Memory B cell (primary cell): Measurements from ENCODE around the gene OR6B1.
"Not testable (repeated sequence)": the region's sequence is repeated elsewhere in the genome, so short reads cannot be mapped to it uniquely, and the experiment has no call there.

Experiments
- ATAC-seq: fragments of 150-1000 bp; cut with Tn5 transposase; 2 replicates; pipeline ENCODE4 v1.10.0; 2021; ENCODE audit warnings: low read depth, mild to moderate bottlenecking, moderate library complexity
- DNase-seq, 2 donors: peaks; one replicate each; pipeline ENCODE4 v3.0.0; 2022; ENCODE audit warnings: low spot score in 2 of 2
- H3K27ac Mint-ChIP-seq: one replicate; pipeline ENCODE4 v1.8.0; 2022; ENCODE audit warnings: mild to moderate bottlenecking, moderate library complexity, mixed read lengths
- H3K27me3 Mint-ChIP-seq: one replicate; pipeline ENCODE4 v1.8.0; 2022; ENCODE audit warnings: mixed read lengths
- H3K36me3 Mint-ChIP-seq: one replicate; pipeline ENCODE4 v1.8.0; 2022; ENCODE audit warnings: mild to moderate bottlenecking, mixed read lengths
- H3K4me1 Mint-ChIP-seq: one replicate; pipeline ENCODE4 v1.8.0; 2022; ENCODE audit warnings: mixed read lengths
- H3K4me3 Mint-ChIP-seq: one replicate; pipeline ENCODE4 v1.8.0; 2022; ENCODE audit warnings: mild to moderate bottlenecking, moderate library complexity, mixed read lengths
- H3K9me3 Mint-ChIP-seq: one replicate; pipeline ENCODE4 v1.8.0; 2022; ENCODE audit warnings: mixed read lengths

Gene OR6B1

DNA sequence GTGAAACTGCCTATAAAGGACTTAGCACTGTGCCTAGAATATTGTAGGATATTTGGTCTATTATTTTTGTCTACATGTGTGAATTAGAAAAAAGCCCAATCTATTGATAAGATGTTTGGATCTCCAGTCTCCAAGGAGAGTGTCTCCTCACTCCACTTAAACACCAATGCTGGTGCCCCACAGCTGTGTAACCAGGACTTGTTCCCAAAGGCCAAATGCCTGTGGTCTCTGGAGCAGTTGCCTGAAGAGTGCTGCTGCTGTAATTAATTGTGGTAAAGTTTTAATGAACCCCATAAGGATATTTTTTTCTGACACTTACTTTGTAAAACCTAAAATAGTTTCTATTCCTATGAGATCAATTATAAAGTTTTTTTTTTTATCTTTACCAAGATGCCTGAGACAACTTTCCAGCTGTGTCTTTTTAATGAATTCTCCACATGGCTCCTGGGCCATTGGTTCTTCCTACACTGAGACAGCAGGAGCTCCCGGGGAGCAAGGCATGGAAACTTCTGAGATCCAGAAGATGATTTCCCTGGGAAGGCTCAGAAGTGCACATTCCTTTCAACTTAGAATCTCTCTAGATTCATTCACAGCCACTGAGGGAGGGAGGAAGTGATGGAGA is 37.4 kb downstream of the OR6B1 start:
- no peak for ATAC-seq
- H3K4me1 Mint-ChIP-seq, result no peaks in the 10 kb centered on the region

DNA sequence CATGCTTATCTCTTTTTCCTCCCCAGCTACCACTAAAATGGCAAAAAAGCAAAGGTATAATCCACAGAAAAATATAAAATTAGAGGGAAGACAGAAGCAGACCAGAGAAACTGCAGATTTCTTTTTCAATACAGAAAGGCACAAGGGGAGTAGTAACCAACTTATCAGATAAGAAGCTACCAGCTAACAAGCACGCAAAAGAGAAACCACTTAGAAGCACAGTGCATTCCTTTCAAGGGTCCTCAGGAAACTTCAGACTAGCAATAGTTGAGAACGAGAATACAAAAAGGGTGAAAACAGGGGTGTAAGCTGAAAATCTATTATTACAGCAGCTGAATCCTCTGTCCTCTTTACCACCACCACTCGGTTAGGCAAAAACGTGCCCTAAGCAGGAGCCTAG is 38.8 kb downstream of the OR6B1 start:
- Mint-ChIP-seq H3K9me3 (no peaks in the 10 kb centered on the region), H3K27me3 (peaks cover 4% of the 10 kb centered on the region), H3K4me3 (no peak overlapping the region), H3K4me1 (no peaks in the 10 kb centered on the region), H3K36me3 (no peaks in the 10 kb centered on the region), H3K27ac (no peak overlapping the region)
- ATAC-seq, result no peak
- no peak for DNase-seq

More for the DNA sequence above, 37.4 kb downstream of the OR6B1 start:
- DNase-seq, result no peak
- no peak overlapping the region for H3K27ac Mint-ChIP-seq
- H3K27me3 Mint-ChIP-seq, result peaks cover 5% of the 10 kb centered on the region
- no peak overlapping the region for H3K4me3 Mint-ChIP-seq
- no peaks in the 10 kb centered on the region for H3K9me3 Mint-ChIP-seq
- H3K36me3 Mint-ChIP-seq, result no peaks in the 10 kb centered on the region

DNA sequence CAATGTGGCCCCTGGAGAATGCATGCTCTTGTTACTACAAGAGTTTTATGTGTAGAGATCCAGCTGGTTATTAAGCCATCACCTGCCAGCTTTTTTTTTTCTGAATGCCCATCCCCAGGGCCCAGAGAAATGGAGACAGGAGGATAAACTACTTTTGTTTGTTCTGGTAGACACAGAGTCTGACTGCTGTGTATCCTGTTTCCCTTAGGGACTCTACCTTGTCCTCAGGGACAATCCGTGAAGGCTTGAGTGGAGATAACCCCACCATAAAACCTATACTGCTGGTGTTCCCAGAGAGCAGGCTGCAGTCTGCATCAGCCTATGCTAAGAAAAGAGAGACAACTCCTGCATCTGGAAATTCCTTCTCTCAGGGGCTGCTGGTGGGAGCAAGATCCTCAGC is 48.5 kb downstream of the OR6B1 start, which contains the start of gene OR2A5:
OR2A5 (plus strand) TSS at position 301 of the 400 bp plus-strand sequence. CDS start 1,454 bp downstream, outside the sequence.
- Mint-ChIP-seq H3K4me1 (no peaks in the 10 kb centered on the region), H3K9me3 (no peaks in the 10 kb centered on the region), H3K4me3 (no peak within 1 kb of the TSS), H3K36me3 (no peaks in the 10 kb centered on the region), H3K27me3 (peaks cover 4% of the 10 kb centered on the region), H3K27ac (no peak within 1 kb of the TSS)
- DNase-seq (no peak), ATAC-seq (no peak)

DNA sequence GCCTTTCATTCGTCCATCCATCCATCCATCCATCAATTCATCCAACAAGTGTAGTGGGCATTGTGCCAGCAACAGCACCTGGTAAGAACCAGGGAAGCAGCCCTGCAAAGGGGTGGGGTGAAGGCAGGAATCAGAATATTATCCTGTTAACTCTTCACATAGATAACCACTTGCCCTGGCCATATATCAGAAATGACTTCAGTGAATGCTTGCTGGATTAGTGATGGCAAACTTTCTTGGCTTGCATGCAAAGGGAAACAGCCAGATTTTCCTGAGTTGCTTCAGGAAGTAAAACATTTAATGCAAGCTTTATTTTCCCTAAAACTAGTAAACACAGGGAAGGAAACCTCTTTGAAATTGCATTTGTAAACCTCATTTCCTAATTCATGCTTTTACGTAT is 49.4 kb downstream of the OR6B1 start:
- Mint-ChIP-seq H3K4me1 (no peaks in the 10 kb centered on the region), H3K9me3 (no peaks in the 10 kb centered on the region), H3K36me3 (no peaks in the 10 kb centered on the region), H3K4me3 (no peak overlapping the region), H3K27me3 (peaks cover 4% of the 10 kb centered on the region), H3K27ac (no peak overlapping the region)
- ATAC-seq (no peak), DNase-seq (no peak)

DNA sequence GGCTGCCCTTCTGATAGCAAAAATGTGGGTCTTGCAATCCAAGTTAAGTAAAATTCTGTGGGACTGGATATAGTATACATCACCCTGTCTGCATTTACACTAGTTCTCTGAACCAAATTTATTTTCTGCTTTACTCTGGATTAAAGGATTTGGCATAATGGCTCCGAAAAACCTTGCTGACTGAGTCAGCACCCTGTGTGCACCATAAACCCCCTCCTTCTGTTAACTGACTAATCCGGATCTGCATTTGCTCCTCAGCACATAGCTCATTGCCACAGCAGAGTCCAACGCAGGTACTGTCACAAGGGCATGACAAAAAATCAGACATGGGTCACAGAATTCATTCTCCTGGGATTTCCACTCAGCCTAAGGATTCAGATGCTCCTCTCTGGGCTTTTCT is 50.0 kb downstream of the OR6B1 start:
- DNase-seq, result no peak
- ATAC-seq, result no peak
- Mint-ChIP-seq H3K9me3 (no peaks in the 10 kb centered on the region), H3K27me3 (peaks cover 4% of the 10 kb centered on the region), H3K36me3 (no peaks in the 10 kb centered on the region), H3K4me3 (no peak overlapping the region), H3K27ac (no peak overlapping the region), H3K4me1 (no peaks in the 10 kb centered on the region)

DNA sequence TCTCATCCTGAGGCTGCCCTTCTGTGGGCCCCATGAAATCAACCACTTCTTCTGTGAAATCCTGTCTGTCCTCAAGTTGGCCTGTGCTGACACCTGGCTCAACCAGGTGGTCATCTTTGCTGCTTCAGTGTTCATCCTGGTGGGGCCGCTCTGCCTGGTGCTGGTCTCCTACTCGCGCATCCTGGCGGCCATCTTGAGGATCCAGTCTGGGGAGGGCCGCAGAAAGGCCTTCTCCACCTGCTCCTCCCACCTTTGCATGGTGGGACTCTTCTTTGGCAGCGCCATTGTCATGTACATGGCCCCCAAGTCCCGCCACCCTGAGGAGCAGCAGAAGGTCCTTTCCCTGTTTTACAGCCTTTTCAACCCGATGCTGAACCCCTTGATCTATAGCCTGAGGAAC is 50.8 kb downstream of the OR6B1 start:
- not testable (repeated sequence) for DNase-seq

DNA sequence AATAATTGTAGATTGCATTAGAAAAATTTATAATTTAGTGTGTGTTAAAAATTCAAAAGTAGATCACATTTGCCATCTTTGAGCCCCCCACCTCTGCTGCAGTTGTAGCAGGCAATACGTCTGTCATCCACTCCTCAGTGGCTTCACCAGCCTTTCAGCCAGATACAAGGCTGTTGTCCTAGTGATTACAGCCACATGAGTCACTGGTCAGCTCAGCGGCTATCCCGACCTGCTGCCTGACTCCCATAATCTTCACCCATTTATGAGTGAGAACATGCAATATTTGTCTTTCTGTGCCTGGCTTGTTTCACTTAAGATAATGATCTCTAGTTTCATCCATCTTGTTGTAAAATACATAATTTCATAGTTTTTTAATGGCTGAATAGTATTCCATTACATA is 57.8 kb downstream of the OR6B1 start:
- Mint-ChIP-seq H3K27me3 (peaks cover 5% of the 10 kb centered on the region), H3K9me3 (peaks cover 4% of the 10 kb centered on the region), H3K4me3 (no peak overlapping the region), H3K36me3 (no peaks in the 10 kb centered on the region), H3K27ac (no peak overlapping the region), H3K4me1 (no peaks in the 10 kb centered on the region)
- DNase-seq (no peak), ATAC-seq (no peak)

More for the DNA sequence above, 50.8 kb downstream of the OR6B1 start:
- H3K27me3 Mint-ChIP-seq, H3K4me3 Mint-ChIP-seq, H3K9me3 Mint-ChIP-seq, ATAC-seq, H3K27ac Mint-ChIP-seq, H3K4me1 Mint-ChIP-seq, H3K36me3 Mint-ChIP-seq: not testable (repeated sequence)
